Measurements from ENCODE around the gene NFIC.
"Not testable (repeated sequence)": the region's sequence is repeated elsewhere in the genome, so short reads cannot be mapped to it uniquely, and the experiment has no call there.

The NFIC gene

DNA sequence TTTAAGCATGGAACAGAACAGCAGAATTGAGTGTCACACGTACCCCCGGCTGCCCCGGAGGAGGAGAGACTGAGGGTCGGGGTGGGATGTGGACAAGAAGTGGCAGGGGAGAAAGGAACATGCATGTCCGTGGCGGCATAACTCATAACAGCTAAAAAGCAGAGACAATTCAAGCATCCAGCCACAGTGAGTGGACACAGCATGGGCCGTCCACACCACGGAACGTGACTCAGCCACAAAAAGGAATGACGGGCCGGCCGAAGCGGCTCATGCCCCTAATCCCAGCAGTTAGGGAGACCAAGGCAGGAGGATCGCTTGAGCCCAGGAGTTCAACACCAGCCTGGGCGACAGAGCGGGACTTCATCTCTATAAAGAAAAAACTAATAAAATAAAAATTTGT, 126.5 kb downstream of the NFIC start:
- DNase-seq (ENCODE audit: low spot score): no peak

DNA sequence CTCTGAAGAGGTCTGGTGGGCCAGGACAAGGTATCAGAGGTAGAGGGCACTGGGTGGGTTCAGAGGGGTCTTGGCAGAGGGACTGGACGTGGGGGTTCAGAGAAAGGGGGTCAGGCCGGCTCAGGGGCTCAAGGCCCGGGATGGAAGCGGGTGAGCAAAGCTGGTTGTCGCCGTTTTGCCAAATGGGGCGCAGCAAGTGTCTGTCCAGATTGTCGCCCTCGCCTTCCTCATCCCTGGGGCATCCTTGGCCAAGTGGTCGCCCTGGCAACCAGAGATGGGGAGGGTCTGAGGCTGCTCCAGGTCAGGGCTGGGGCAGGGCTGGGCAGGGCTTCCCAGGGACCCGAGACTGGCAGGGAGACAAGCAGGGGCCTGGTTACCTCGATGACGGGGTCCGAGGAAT, 127.3 kb downstream of the NFIC start:
- no peak for DNase-seq (ENCODE audit: low spot score)

DNA sequence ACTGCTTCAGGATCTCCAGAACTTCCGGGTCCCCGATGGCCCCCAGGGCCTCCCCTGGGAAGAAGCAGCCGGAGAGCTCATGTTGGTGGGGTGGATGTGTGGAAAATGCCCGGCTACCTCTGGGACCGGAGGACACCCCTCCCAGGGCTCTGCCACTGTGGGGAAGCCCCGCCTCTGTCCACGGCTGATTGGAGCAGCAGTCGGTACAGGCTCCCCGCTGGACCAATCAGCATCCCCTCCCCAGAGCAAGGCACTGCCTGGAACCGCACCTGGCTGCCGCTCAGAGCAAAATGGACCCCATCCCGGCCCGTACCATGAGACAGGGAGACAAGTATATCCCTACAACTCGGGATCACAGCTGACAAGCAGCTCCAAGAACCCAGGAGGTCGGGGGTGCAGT, 127.7 kb downstream of the NFIC start:
- DNase-seq (ENCODE audit: low spot score): no peak

DNA sequence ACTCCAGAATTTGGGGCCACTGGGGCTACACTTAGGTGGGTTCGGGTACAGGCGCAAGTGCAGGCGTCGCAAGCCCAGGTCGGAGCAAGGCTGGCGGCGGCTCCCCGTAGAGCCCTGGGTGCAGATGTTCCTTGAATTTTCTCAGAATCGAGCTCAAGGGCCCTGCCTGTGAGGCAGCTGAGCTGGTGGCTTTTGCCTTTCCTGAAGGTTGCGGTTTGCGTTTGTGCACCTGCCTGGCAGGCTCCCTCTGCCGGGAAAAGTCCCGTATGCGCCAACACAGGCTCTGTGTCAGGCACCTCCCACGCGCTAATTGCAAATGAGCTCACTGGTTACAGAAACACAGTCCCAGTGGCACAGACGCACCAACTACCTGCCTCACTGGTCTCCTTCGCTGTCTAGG, 128.2 kb downstream of the NFIC start:
- no peak for DNase-seq (ENCODE audit: low spot score)

GRCh38 chr19:3496392-3497273, 130.2 kb downstream of the NFIC start:
- no peak for DNase-seq (ENCODE audit: low spot score)

DNA sequence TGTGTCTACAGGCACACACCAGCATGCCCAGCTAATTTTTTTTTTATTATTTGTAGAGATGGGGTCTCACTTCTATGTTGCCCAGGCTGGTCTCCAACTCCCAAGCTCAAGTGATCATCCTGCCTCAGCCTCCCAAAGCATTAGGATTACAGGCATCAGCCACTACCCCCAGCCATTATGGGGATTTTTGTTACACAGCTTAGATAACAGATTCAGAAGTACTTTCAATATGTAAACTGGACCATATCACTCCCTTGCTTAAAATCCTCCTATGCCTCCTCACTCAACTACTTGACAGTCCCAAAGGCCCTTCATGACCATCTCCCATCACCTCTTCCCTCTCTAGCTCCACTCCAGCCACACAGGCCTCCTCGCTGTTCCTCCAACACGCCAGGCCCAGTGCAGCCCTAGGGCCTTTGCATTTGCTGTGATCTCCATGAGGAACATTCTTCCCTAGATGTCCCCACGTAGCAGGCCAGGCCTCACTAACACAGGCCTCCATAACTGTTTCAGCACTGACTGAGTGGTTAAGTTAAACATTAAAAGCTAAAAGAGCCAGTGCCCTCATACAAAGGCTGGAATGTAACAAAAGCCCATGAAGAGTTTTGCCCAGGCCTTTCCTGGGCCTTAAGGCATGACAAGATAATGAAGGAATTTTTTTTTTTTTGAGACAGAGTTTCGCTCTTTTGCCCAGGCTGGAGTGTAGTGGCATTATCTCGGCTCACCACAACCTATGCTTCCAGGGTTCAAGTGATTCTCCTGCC, 131.6 kb downstream of the NFIC start:
- no peak for DNase-seq (ENCODE audit: low spot score)

- no peak for DNase-seq (ENCODE audit: low spot score)
Observed at GRCh38 chr19:3499738-3500428, 133.5 kb downstream of the NFIC start.

DNA sequence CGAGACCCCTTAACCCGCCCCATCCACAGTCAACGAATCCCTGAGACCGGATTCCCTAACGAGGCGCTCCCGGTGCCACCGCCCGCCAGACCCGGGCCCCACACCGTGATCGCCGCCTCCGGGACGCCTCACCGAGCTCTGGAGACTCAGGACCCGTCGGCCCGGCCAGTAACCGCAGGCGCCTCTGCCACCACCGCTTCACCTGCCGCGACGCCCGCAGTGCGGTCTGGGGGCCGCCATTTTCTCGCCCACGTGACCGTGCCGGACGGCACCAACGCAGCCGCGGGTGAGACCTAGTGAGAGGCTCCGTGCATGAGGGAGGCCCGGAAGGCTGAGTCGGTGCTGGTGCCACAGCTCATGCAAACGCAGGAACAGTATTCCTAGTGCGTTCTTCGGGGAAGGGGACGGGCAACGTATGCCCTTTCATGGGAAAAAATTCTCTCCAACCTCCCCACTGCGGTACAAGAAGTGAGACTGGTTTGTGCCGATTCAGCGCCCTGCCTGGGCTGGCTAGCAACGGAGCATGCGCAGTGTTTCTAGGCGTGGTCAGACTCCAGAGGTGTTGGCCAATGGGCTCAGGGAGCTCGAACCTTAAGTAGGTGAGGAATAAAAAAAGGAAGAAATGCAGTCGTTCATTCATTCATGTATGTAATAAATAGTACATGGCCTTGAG, 134.2 kb downstream of the NFIC start, which contains the start of gene DOHH:
Gene DOHH, minus strand, starts transcription at position 246 of the 673 bp plus-strand sequence. CDS start 3,860 bp downstream, outside the sequence.
- peak; percentile 96 for DNase-seq (ENCODE audit: low spot score)

DNA sequence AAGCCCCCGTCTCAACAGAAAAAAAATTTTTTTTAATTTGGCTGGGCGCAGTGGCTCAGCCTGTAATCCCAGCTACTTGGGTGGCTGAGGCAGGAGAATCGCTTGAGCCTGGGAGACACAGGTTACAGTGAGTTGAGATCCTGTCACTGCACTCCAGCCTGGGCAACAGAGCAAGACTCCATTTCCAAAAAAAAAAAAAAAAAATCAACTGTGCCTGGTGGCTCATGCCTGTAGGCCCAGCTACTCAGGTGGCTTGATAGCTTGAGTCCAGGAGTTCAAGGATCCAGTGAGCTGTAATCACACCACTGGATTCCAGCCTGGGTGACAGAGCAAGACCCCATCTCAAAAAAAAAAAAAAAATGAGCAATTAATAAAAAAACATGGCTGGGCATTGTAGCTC, 135.4 kb downstream of the NFIC start:
- DNase-seq (ENCODE audit: low spot score): no peak

DNA sequence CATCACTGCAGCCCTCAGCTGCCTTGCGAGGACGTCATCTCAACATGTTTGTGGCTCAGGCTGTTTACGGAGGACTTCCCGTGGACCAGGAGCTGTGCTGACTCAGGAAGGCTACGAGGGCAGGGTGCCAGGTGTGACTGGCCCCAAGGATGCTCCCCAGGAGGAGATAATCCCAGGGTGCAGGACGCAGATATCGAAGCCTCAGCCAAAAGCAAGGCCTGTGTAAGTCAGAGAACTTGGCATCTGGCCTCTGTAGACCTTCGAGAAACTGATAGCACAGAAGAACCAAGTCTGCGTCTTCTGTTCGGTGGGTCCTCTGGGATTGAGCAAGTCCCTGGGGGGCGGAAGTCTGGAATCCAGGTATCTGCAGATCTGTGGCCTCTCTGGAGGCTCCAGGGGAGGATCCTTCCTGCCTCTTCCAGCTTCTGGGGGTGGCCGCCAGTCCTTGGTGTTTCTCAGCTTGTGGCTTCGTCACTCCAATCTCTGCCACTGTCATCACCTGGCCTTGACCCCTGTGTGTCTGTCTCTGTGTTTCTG, 136.7 kb downstream of the NFIC start:
- no peak for DNase-seq (ENCODE audit: low spot score)

DNA sequence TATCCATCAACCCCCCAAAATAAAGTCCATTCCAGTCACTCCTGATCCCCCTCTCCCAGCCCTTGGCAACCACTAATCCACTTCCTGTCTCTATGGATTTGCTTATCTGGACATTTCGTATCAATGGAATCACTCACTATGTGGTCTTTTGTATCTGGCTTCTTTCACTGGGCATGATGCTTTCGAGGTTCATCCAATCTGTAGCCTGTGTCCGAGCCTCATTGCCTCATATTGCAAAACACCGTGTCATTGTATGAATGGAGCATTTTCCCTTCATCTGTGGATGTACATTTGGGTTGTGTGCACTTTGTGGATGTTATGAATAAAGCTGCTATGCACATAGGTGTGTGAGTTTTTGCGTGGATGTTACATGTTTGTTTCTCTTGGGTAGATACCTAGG, 138.4 kb downstream of the NFIC start:
- no peak for DNase-seq (ENCODE audit: low spot score)

- DNase-seq (ENCODE audit: low spot score): peak; percentile 99
Observed at GRCh38 chr19:3505598-3506383, 139.4 kb downstream of the NFIC start, which contains the start of gene FZR1. TSS of gene FZR1 (plus strand) at chr19:3506311. CDS start at chr19:3522990, 16,679 bp downstream.

DNA sequence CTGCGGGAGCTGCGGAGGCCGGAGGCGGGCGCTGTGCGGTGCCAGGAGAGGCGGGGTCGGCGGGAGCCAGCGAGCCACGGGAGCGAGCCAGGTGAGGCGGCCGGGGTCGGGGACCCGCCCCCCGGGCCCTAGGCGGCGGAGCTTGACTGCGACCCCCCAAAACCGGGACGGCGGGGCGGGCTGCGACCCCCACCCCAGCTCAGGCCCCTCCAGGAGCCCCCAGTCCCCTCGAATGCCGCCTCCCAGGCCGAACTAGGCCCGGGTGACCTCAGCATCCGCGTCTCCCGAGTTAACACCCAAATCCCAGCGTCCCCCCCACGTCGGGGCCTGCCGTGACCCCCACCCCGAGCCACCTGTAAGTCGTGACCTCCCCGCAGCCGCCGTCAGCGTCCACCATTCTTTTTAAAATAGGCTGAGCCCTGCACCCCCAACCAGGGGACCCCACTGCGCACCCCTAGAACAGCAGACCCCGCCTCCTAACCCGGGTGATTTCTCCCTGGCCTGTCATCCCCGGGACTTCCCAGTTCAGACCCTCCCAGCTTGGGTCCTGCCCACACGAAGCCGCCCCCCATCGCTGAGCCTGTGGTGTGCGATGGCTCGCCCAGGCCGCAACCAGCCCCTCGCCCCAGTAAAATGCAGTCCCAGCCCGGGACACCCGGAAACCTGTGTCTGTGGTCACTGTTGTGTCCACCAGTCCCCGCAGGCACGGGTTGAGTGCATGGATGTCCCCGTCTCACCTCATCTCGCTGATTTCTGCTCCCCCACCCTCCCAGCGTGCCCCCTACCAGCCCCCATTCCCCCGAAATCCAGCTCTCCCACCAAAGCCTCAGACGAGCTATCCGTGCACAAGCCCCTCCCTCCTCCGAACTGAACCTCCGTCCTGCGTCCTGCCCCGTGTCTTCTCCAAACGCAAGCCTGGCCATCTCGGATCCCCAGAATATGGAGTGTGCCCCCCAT, 140.3 kb downstream of the NFIC start:
- peak; percentile 61 for DNase-seq (ENCODE audit: low spot score)

- peak; percentile 61 for DNase-seq (ENCODE audit: low spot score)
Observed at GRCh38 chr19:3507371-3508120, 141.2 kb downstream of the NFIC start.

DNA sequence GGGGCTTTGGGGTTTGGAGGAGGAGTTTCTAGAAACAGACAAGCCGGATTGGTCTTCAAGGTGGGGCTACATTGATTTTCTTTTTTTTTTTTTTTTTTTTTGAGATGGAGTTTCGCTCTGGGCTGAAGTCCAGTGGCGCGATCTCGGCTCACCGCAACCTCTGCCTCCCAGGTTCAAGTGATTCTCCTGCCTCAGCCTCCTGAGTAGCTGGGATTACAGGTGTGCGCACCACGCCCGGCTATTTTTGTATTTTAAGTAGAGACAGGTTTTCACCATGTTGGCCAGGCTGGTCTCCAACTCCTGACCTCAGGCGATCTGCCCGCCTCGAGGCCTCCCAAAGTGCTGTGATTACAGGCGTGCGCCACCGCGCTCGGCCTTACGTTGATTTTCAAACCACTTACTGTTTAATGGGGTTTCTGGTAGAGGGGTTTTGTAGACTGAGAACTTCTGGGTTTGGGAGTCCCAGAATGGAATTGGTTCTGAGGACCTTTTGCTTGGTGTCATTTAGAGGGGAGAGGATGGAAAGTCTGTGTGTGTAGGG, 141.8 kb downstream of the NFIC start:
- DNase-seq (ENCODE audit: low spot score): not testable (repeated sequence)

DNA sequence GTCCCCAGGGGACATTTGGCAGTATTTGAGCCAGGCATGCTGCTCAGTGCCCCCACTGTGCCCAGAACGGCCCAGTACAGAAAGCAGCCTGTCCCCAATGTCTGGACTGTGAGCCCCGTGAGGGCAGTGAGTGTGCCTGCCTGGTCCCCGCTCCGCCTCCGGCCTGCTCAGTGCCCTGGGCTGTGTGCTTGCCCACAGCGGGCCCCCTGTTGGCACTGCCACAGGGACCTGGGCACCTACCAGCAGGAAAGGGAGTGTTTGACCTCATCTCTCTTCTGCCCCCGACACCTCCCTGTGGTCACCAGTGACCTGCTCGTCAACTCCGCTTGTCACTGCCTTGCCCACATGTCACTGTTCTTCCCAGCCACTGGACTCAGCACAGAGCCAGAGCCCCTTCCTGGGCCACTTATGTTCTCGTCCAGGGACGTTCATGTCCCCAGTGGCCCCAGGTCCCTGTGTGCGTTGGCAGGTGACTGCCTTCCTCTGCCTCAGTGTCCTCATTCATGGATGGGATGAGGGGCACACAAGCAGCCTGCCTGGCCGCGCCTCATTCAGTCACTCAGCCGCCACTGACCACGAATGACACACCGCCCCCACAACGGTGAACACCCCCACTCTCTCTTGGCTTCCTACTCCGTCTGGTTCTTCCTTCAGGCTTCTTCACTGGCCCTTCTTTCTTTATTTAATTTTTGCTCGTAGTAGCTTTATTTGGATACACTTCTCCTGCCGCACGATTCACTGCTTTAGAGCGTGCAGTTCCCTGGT, 142.6 kb downstream of the NFIC start:
- no peak for DNase-seq (ENCODE audit: low spot score)

GRCh38 chr19:3509566-3509989, 143.2 kb downstream of the NFIC start:
- no peak for DNase-seq (ENCODE audit: low spot score)

DNA sequence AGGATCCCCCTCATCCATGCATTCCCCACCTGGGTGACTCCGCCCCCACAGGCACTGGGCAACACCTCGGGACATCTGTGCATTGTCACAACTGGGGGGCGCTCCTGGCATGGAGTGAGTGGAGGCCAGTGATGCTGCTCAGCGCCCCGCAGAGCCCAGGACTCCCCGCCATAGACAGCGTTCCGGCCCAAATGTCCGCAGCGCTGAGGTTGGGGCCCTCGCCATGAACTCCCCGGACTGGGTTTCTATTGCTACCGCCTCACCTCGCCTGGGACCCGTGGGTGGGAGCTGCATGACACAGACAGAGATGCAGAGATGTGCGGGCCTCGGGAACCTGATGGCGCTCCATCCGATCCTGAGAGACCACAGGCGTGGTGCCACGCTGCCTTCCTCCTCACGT, 144.3 kb downstream of the NFIC start:
- no peak for DNase-seq (ENCODE audit: low spot score)

All from ecto neural progenitor cell (in vitro differentiated cells).